Osteocyte (in vitro differentiated cells): Measurements from ENCODE around the gene ASGR2. TPM values are rescaled to one million over a fixed set of nuclear protein-coding genes. Genes with fewer than 3 reads are reported as not detected.

Source experiments
- DNase-seq: peaks from one replicate; pipeline ENCODE4 v3.0.0; 2021; ENCODE audit warnings: mixed read lengths; ENCODE audit not compliant: unreplicated experiment; ENCODE audit errors: extremely low spot score
- H3K27ac Mint-ChIP-seq: one replicate; pipeline ENCODE4 v1.8.0; 2021; ENCODE audit warnings: mild to moderate bottlenecking, mixed read lengths; ENCODE audit not compliant: unreplicated experiment
- H3K27me3 Mint-ChIP-seq: one replicate; pipeline ENCODE4 v1.8.0; 2021; ENCODE audit warnings: mixed read lengths; ENCODE audit not compliant: unreplicated experiment
- H3K36me3 Mint-ChIP-seq: one replicate; pipeline ENCODE4 v1.8.0; 2021; ENCODE audit warnings: mixed read lengths; ENCODE audit not compliant: unreplicated experiment
- H3K4me1 Mint-ChIP-seq: one replicate; pipeline ENCODE4 v1.8.0; 2021; ENCODE audit warnings: mixed read lengths; ENCODE audit not compliant: unreplicated experiment
- H3K4me3 Mint-ChIP-seq: one replicate; pipeline ENCODE4 v1.8.0; 2021; ENCODE audit warnings: mild to moderate bottlenecking, moderate library complexity, mixed read lengths; ENCODE audit not compliant: unreplicated experiment
- H3K9me3 Mint-ChIP-seq: one replicate; pipeline ENCODE4 v1.8.0; 2021; ENCODE audit warnings: mixed read lengths; ENCODE audit not compliant: unreplicated experiment
- total RNA-seq: library from RNA; stranded (reverse); gene quantifications from 2 replicates; pipeline ENCODE4 v1.2.1, GENCODE V29; 2021
- TF ChIP-seq, protein P1 (sequence below): fragments of 200-600 bp; sonication (generic); IDR thresholded peaks from 2 replicates; pipeline ENCODE4 v1.5.0; 2021; ENCODE audit warnings: antibody characterized with exemption, mild to moderate bottlenecking, moderate library complexity

ASGR2 gene
- total RNA-seq, 1 donor from 2014 or later: not detected

- Mint-ChIP-seq H3K9me3 (no peaks in the 10 kb centered on the region), H3K27me3 (peaks cover 13% of the 10 kb centered on the region), H3K27ac (no peak overlapping the region), H3K4me3 (no peak overlapping the region), H3K36me3 (no peaks in the 10 kb centered on the region), H3K4me1 (no peaks in the 10 kb centered on the region)
- TF ChIP-seq, protein P1, sequence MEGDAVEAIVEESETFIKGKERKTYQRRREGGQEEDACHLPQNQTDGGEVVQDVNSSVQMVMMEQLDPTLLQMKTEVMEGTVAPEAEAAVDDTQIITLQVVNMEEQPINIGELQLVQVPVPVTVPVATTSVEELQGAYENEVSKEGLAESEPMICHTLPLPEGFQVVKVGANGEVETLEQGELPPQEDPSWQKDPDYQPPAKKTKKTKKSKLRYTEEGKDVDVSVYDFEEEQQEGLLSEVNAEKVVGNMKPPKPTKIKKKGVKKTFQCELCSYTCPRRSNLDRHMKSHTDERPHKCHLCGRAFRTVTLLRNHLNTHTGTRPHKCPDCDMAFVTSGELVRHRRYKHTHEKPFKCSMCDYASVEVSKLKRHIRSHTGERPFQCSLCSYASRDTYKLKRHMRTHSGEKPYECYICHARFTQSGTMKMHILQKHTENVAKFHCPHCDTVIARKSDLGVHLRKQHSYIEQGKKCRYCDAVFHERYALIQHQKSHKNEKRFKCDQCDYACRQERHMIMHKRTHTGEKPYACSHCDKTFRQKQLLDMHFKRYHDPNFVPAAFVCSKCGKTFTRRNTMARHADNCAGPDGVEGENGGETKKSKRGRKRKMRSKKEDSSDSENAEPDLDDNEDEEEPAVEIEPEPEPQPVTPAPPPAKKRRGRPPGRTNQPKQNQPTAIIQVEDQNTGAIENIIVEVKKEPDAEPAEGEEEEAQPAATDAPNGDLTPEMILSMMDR: no peak
- no peak for DNase-seq
These were observed 3.9 kb downstream of the ASGR2 start for GRCh38 chr17:7110617-7111306.

DNA sequence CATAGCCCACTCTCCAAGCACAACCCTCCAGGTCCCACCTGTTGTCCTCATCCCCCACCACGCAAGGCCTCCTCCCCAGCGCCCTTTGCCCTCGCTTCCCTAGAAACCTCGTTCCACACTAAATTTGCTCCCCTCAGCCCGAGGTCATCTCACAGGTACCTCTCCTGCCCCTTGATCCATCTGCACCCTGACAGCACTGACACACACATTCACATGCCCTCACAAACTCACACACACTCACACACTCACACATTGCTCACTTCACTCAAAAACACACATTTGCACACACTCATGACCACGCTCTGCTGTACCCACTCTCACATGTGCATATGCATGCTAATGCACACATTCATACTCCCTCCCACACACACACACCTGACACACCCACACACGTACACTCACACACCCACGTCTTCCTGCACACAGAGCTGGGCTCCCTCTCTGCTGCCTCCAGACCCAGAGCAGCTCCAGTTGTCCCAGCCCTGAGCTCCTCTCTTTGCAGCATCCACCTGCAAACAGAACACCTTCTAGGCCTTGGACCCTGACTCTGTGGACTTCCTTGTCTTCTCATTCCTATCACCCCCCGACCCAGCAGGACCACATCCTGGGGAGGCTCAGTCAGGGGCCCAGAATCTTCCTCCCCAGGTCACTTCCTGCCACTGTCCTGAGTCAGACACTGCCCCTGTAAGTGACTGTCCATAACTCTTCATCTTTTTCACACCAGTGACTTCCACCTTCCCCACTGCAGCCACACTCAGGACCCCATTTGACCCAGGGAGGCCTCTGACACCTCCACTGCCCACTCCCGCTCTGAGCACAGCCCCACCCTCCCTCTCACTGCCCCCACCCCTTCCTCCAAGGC lies 4.9 kb downstream of the ASGR2 start:
- TF ChIP-seq, protein P1: no peak
- Mint-ChIP-seq H3K36me3 (no peaks in the 10 kb centered on the region), H3K4me3 (no peak overlapping the region), H3K4me1 (no peaks in the 10 kb centered on the region), H3K9me3 (no peaks in the 10 kb centered on the region), H3K27ac (no peak overlapping the region), H3K27me3 (peaks cover 9% of the 10 kb centered on the region)
- DNase-seq: no peak

GRCh38 chr17:7108981-7109380 lies 5.6 kb downstream of the ASGR2 start:
- H3K27me3 Mint-ChIP-seq: peaks cover 10% of the 10 kb centered on the region
- no peaks in the 10 kb centered on the region for H3K4me1 Mint-ChIP-seq
- no peaks in the 10 kb centered on the region for H3K9me3 Mint-ChIP-seq
- no peaks in the 10 kb centered on the region for H3K36me3 Mint-ChIP-seq
- no peak overlapping the region for H3K4me3 Mint-ChIP-seq
- TF ChIP-seq, protein P1: no peak
- no peak for DNase-seq
- no peak overlapping the region for H3K27ac Mint-ChIP-seq

DNA sequence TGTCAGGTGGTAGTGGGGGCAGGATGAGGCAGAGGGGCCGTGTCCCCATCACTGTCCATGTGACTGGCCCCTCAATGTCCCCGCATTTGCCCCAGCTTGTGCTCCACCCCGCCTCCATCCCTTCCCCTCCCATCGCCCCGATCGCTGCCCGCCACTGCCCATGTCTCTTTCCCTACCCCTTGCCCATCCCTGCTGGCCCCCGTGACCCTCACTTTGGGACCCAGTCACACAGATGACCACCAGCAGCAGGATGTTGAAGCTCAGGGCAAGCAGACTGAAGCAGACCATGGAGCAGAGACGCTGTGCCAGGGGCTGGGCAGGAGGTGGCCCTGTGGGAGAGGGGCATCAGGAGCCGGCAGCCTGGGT lies 6.1 kb downstream of the ASGR2 start:
- no peak for DNase-seq
- no peaks in the 10 kb centered on the region for H3K36me3 Mint-ChIP-seq

More for the DNA sequence above, 6.1 kb downstream of the ASGR2 start:
- Mint-ChIP-seq H3K27me3 (peaks cover 13% of the 10 kb centered on the region), H3K4me1 (no peaks in the 10 kb centered on the region), H3K4me3 (no peak overlapping the region), H3K27ac (no peak overlapping the region), H3K9me3 (no peaks in the 10 kb centered on the region)
- TF ChIP-seq, protein P1: no peak
